Esophagus squamous epithelium (tissue), 5 donors: Measurements from ENCODE around the gene JAML. TPM values are rescaled to one million over a fixed set of nuclear protein-coding genes. Genes with fewer than 3 reads are reported as not detected.

Experiments
- DNase-seq: peaks from one replicate; lab custom pipeline; 2025; lab: John Stamatoyannopoulos, UW
- H3K27ac ChIP-seq, 4 donors: fragments of 200-600 bp; sonication (generic); one replicate each; pipeline ENCODE4 v1.5.1; 2016 to 2019; ENCODE audit warnings: mild to moderate bottlenecking in 1 of 4
- H3K27me3 ChIP-seq, 4 donors: fragments of 200-600 bp; sonication (generic); 1 replicate in 3 of 4; 2 replicates in 1 of 4; pipeline versions ENCODE4 v1.5.1 to v1.6.0; 2017 to 2021; ENCODE audit warnings: antibody characterized with exemption in 1 of 4
- H3K36me3 ChIP-seq, 3 donors: fragments of 200-600 bp; sonication (generic); one replicate each; pipeline ENCODE4 v1.5.1; 2016 to 2019
- H3K4me1 ChIP-seq, 3 donors: fragments of 200-600 bp; sonication (generic); one replicate each; pipeline ENCODE4 v1.5.1; 2017 to 2019
- H3K4me3 ChIP-seq, 4 donors: fragments of 200-600 bp; sonication (generic); 1 replicate in 3 of 4; 2 replicates in 1 of 4; pipeline ENCODE4 v1.5.1; 2016 to 2019; ENCODE audit warnings: mild to moderate bottlenecking in 2 of 4, moderate library complexity in 1 of 4
- H3K9me3 ChIP-seq, 3 donors: fragments of 200-600 bp; sonication (generic); one replicate each; pipeline ENCODE4 v1.5.1; 2016 to 2019
- POLR2A ChIP-seq, 4 donors: fragments of 450-650 bp; IDR thresholded peaks; one replicate each; pipeline ENCODE4 v1.6.1; 2017; ENCODE audit warnings: antibody characterized with exemption in 4 of 4, mild to moderate bottlenecking in 4 of 4, moderate library complexity in 3 of 4
- WGBS, 2 donors: methylation state at CpG; one replicate each; pipeline ENCODE4 v1.1.5; 2018; 5-methylcytosine and 5-hydroxymethylcytosine counted together
- intact Hi-C: fragments of 100-400 bp; cut with DNase I; formaldehyde crosslinking; loops from one replicate; pipeline ENCODE4 v1.15.0; 2022
- total RNA-seq, 4 donors: library from RNA; depleted of rRNA; stranded (reverse); fragments of >200 nt; gene quantifications; one replicate each; pipeline ENCODE4 v1.1.0, GENCODE V29; 2016
- TF ChIP-seq, protein P1 (sequence below), 6 experiments: fragments of 450-650 bp in 4 of 6; fragments of 200-600 bp in 2 of 6; sonication (generic) in 2 of 6; IDR thresholded peaks; one replicate each; pipeline ENCODE4 v1.5.1; 2016 to 2019; ENCODE audit warnings: antibody characterized with exemption in 6 of 6, mild to moderate bottlenecking in 4 of 6, moderate library complexity in 4 of 6
- donor health status: DM: yes; HTN: yes; CAD: no.

JAML gene
- total RNA-seq, 4 donors from 2014 or later: 2.2 to 17.9 (median 9.5) TPM

DNA sequence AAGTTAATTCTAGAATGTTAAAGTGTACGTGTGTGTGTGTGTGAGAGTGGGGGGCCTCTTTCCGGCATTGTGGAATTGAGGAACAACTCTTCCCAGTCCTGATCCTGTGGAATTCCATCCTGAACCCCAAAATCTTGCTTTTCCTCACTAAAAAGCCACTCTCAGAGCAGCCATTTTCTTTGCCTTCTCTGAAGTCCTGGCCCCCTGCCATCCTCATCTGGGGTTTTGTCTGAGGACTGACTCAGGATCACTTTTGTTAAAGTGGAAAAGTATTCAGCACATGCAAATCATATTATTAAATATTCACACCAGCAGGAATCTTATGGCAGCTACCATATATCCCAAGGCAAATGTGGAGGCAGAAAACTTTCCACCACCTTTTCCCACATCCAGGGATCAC is 76.0 kb downstream of the JAML start:
- intact Hi-C loops: no loop called here
- Histone ChIP-seq H3K36me3 (no peaks in the 10 kb centered on the region), H3K4me3 (no peak overlapping the region), H3K4me1 (peaks cover 17 to 59% (median 22%) of the 10 kb centered on the region in 3 donors), H3K9me3 (no peaks in the 10 kb centered on the region), H3K27me3 (peaks cover 0 to 57% (median 6%) of the 10 kb centered on the region in 4 donors), H3K27ac (no peak overlapping the region)
- TF ChIP-seq, protein P1, sequence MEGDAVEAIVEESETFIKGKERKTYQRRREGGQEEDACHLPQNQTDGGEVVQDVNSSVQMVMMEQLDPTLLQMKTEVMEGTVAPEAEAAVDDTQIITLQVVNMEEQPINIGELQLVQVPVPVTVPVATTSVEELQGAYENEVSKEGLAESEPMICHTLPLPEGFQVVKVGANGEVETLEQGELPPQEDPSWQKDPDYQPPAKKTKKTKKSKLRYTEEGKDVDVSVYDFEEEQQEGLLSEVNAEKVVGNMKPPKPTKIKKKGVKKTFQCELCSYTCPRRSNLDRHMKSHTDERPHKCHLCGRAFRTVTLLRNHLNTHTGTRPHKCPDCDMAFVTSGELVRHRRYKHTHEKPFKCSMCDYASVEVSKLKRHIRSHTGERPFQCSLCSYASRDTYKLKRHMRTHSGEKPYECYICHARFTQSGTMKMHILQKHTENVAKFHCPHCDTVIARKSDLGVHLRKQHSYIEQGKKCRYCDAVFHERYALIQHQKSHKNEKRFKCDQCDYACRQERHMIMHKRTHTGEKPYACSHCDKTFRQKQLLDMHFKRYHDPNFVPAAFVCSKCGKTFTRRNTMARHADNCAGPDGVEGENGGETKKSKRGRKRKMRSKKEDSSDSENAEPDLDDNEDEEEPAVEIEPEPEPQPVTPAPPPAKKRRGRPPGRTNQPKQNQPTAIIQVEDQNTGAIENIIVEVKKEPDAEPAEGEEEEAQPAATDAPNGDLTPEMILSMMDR (IDR thresholded peaks at IDR 0.05): no peak
- TF ChIP-seq POLR2A (IDR thresholded peaks at IDR 0.05): no peak
- DNase-seq: no peak
- WGBS, 2 donors: 71 to 75% methylated on average over 2 of the region's 2 CpGs

DNA sequence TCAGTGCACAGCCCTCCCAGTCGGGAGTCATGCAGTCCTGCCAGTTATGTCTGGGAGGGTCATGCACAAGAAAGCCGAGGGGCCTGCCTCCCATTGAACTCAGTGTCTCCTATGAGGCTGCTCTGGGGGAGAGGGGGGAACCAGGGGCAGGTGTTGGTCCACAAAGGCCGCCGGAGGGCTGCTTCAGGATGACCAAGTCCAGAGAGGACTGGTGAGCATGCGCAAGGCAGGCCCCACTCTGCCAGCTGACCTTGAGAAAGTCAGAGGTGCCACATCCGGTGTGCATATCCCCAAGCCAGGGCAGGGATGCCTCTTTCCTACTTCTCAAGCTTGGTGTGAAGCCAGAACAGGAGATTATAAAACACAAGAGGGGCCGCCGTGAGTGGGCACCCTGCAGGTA is 76.6 kb downstream of the JAML start:
- 72 to 81% methylated on average over 3 to 5 of the region's 8 CpGs for WGBS, 2 donors
- intact Hi-C loops: no loop called here
- Histone ChIP-seq H3K27ac (no peak overlapping the region), H3K4me3 (no peak overlapping the region), H3K36me3 (no peaks in the 10 kb centered on the region), H3K4me1 (peaks cover 13 to 53% (median 17%) of the 10 kb centered on the region in 3 donors), H3K9me3 (no peaks in the 10 kb centered on the region), H3K27me3 (peaks cover 0 to 51% (median 2%) of the 10 kb centered on the region in 4 donors)
- TF ChIP-seq POLR2A (IDR thresholded peaks at IDR 0.05): no peak
- TF ChIP-seq, protein P1 (IDR thresholded peaks at IDR 0.05): no peak
- no peak for DNase-seq

DNA sequence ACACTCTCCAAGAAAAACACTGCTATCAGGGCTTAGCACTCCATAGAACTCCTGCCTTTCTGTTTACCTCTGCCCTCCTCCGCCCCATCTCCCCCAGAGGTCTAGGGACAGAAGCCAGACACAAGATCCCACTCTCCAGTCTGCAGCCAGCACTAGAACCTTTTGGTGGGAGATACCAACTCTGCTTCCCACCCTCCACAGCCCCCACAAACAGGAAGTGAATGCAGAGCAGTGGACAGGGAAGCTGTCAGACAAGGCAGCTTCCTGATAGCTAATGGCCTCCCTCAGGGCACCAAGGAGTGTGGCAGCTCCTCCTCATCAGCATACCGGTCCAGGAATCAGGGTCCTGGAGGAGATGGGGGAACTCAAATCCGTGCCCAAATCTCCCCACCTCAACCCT is 77.3 kb downstream of the JAML start:
- WGBS, 2 donors: 38 to 81% methylated on average over 1 to 3 of the region's 3 CpGs
- no peak for DNase-seq
- intact Hi-C loops: no loop called here
- Histone ChIP-seq H3K27ac (peak overlapping the region in 1 of 4 donors; percentile 19), H3K36me3 (no peaks in the 10 kb centered on the region), H3K4me3 (no peak overlapping the region), H3K4me1 (peaks cover 10 to 52% (median 10%) of the 10 kb centered on the region in 3 donors), H3K9me3 (no peaks in the 10 kb centered on the region), H3K27me3 (peaks cover 0 to 44% (median 0%) of the 10 kb centered on the region in 4 donors)
- TF ChIP-seq POLR2A (IDR thresholded peaks at IDR 0.05): no peak
- TF ChIP-seq, protein P1 (IDR thresholded peaks at IDR 0.05): no peak

DNA sequence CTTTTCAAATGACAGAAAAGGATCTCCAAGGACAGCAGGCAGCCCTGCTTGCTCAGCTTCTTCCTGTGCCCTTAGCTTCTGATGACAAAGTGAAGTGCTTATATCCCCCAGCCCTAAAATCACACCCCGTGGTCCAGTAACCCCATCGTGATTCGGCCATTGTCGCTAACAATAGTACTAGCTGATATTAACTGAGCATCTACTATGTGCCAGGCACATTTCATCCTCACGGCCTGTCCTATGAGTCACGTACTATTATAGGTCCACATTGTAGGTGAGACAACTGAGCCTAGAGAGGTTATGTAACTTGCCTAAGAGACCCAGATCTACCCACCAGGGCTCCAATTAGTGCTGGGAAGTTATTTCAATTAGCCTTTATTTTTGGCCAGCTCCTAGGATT is 78.3 kb downstream of the JAML start:
- 79 to 87% methylated on average over 4 to 6 of the region's 6 CpGs for WGBS, 2 donors
- Histone ChIP-seq H3K9me3 (no peaks in the 10 kb centered on the region), H3K27me3 (peaks cover 0 to 37% (median 0%) of the 10 kb centered on the region in 4 donors), H3K4me1 (peaks cover under 1 to 52% (median 3%) of the 10 kb centered on the region in 3 donors), H3K36me3 (no peaks in the 10 kb centered on the region), H3K4me3 (no peak overlapping the region), H3K27ac (peak overlapping the region in 2 of 4 donors; percentile 62 to 79)
- TF ChIP-seq, protein P1 (IDR thresholded peaks at IDR 0.05): no peak
- TF ChIP-seq POLR2A (IDR thresholded peaks at IDR 0.05): no peak
- no peak for DNase-seq
- intact Hi-C loops: no loop called here

DNA sequence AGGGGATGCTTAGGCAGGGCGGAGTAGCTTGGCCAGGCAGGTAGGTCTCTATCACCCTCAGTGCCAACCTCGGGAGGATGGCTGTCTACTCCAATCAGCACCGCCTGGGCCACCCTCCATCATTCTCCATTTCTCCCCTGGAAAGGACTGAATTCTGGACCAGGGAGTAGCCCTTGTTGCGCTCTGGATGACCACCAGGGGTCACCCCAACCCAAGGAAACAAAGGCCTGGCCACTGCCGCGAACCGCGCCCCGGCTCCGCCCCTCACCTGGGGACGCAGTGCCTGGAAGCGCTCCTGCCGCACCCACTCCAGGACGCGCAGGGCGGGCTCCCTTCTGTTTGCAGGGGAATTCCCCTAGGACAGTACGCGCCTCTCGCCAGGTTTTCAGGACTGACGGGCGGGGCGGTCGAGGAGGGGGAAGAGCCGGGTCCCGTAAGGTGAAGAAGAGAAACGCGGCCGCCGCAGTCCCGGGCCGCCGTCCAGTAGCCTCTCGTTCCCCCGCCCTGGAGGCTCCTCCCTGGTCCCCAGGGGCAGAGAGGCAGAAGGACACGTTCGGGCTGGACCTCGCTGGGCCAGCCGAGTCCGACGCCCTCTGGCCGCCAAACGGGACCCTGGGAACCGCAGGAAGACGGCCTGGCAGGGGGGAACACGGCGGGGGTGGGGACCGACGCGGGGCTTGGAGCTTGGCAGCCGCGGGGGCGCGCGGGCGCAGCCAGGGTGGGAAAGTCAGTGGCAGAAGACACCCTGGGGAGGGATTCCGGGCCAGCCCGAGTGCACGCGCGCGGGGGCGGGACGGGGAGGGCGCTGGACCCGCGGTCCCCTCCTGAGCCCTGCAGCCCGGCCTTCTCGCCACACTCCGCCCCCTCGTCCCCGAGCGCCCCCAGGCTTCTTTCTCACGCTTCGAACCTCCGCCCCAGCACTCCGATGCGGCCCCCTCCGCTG is 79.3 kb downstream of the JAML start:
- peak; percentile 33 for DNase-seq
- Histone ChIP-seq H3K4me1 (peaks cover 0 to 43% (median 3%) of the 10 kb centered on the region in 3 donors), H3K9me3 (no peaks in the 10 kb centered on the region), H3K36me3 (no peaks in the 10 kb centered on the region), H3K27ac (peak overlapping the region; percentile 54 to 80 (median 70)), H3K27me3 (peaks cover 0 to 36% (median 0%) of the 10 kb centered on the region in 4 donors), H3K4me3 (peak overlapping the region; percentile 37 to 77 (median 64))
- TF ChIP-seq, protein P1 (IDR thresholded peaks at IDR 0.05): peak; percentile 83 to 98 (median 96)
- TF ChIP-seq POLR2A (IDR thresholded peaks at IDR 0.05): peak in 1 of 4 donors; percentile 37
- WGBS, 2 donors: 2% methylated on average over 10 of the region's 78 CpGs; no CpG with 5 or more reads in 1 of the 2 donors
- intact Hi-C loops: no loop called here
